NCI-H1436 (cell line): ENCODE measurements around the gene KCNE2.

Source experiments
- DNase-seq: peaks from one replicate; lab custom pipeline; 2025; lab: John Stamatoyannopoulos, UW

The KCNE2 gene, protein sequence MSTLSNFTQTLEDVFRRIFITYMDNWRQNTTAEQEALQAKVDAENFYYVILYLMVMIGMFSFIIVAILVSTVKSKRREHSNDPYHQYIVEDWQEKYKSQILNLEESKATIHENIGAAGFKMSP

DNA sequence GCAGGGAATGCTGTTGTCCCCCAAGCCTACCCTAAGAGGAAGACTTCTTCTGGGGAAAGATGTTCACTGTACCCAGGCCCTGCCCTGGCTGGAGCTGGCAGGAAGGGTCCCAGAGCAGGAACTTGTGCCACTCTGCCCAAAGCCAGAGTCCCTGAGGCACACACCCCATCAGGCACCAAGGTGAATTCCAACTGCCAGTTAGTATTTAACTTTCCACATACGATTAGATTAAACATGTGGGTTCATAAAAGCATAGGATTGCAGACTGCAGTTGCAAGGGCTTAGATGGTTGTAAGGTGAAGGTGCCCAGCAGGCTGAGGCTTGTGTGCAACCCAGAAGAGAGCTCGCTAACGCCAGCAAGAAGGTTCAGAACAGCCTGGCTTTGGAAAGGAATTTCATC is at the start of gene KCNE2:
Gene KCNE2 (plus strand): TSS at position 274 of the 400 bp plus-strand sequence. CDS start 6,473 bp downstream, outside the sequence.
- DNase-seq = no peak

- DNase-seq = no peak
Measured at GRCh38 chr21:34319585-34319984, 44.2 kb upstream of the KCNE2 start.

- DNase-seq = no peak
Measured at GRCh38 chr21:34320011-34320410, 43.8 kb upstream of the KCNE2 start.

DNA sequence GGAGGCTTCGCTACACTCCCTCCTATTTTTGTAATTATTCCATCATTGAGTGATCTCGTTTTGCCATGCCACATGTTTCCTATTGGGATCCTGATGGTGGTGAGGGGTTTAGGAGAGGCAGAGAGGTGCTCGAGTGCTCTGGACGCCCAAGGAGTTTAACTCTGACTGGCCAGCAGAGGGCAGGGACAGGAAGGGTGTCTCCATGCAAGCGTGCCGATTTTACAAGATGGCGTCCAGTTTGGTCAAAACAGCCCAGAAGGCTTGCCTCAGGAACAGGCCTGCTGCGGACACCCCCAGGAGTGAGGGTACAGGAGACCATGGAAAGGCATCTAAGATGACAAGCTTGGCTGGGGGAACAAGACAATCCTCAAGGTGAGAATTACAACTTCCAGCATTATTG is 33.8 kb upstream of the KCNE2 start:
- DNase-seq = no peak

DNA sequence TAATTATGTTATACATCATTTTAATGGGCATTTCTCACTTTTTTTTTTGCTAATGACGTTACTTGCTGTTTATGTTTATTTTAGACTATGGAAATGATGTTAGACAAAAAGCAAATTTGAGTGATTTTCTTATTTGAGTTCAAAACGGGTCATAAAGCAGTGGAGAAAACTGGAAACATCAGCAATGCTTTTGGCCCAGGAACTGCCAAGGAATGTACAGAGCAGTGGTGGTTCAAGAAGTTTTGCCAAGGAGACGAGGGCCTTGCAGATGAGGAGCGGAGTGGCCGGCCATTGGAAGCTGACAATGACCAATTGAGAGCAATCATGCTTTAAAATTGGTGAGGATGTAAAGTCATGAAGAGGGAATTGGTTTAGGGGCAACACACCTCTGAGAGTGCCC is 32.1 kb upstream of the KCNE2 start:
- DNase-seq = no peak

- DNase-seq = no peak
Measured at GRCh38 chr21:34332347-34332746, 31.5 kb upstream of the KCNE2 start.

- DNase-seq = no peak
Measured at GRCh38 chr21:34333121-34333739, 30.6 kb upstream of the KCNE2 start.

DNA sequence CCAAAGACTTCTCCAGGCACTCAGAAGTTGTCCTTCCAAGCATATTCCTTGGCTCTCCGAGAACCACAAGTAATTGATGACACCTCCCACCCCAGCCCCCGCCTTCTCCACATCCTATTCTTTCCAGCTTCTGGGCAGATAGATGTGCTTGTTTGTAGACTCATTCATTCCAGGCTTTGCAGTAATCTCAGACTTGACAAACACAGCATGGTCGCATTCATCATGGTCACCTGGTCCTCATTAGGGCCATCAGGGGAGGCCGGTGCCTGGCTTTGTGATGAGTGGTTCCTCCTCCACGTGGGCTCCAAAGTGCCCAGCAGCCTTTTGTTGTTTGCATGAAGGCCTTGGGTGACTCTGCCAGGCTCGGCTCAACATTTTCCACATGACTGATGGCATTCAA is 28.5 kb upstream of the KCNE2 start:
- no peak for DNase-seq

- no peak for DNase-seq
Measured at GRCh38 chr21:34336245-34336644, 27.6 kb upstream of the KCNE2 start.

- no peak for DNase-seq
Measured at GRCh38 chr21:34336756-34337391, 26.9 kb upstream of the KCNE2 start.

- no peak for DNase-seq
Measured at GRCh38 chr21:34337741-34338140, 26.1 kb upstream of the KCNE2 start.

- DNase-seq = no peak
Measured at GRCh38 chr21:34338226-34338625, 25.6 kb upstream of the KCNE2 start.

- no peak for DNase-seq
Measured at GRCh38 chr21:34340061-34340460, 23.7 kb upstream of the KCNE2 start.

- DNase-seq = no peak
Measured at GRCh38 chr21:34342476-34342875, 21.3 kb upstream of the KCNE2 start.

DNA sequence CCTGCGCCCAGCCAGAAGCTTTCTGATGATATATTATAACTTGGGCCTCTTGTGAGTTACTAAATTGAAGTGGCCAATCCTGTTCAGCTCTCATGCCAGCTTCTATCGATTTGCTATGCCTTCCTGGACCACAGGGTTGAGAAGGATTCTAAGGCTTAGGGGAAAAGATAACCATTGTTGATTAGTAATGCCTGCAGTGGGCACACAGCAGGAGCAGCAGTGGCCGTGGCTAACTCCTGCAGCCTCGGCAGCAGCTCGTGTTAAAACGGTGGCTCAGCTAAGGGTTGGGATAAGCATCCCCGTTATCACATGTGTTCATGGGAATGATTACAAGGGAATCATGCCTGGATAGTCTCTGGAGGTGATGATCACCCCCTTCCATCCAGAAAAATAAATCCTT is 20.5 kb upstream of the KCNE2 start:
- DNase-seq = no peak

DNA sequence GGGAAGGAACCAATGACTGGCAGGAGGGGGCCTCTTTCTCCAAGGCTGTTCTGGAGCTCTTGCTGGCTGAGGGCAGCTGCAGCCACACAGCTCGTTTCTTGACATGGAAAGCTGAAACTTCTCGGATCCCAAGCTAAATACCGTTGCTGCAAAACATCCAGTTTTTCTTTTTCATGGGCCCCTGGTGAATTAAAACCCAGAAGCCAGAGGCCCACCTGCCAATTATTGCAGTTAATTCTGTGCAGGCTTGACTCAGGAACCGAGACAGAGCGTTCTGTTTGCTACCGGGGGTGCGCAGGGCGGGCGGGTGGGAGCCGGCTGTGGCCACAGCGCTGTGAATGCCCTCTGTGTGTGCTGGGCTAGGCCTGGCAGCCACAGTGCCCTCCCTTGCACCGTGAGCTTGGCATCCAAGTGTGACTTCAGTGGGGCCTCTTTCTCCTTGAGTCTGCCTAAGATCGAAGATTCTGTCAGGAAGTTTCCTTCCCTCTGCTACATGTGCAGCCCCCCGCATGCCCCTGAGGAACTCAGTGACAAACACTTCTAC is 19.9 kb upstream of the KCNE2 start:
- DNase-seq = no peak

DNA sequence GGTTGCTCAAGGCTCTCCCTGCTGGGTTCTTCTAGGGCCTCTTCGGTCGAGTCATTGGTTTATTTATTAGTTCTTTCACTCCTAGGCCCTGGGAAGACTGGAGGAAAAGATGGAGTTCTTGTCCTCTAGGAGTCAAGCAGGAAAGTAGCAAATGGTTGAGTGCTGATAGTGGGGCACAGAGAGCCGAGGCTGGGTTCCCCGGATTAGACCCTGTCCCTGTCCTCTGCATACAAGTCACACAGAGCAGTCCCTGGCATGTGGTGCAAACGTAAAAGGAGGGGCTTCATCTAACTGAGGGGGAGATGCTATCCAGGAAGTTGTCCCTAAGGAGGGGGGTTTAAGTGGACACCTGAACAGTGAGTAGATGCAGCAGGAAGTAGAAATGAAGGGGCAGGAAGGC is 19.2 kb upstream of the KCNE2 start:
- no peak for DNase-seq

- no peak for DNase-seq
Measured at GRCh38 chr21:34345091-34345871, 18.5 kb upstream of the KCNE2 start.

- no peak for DNase-seq
Measured at GRCh38 chr21:34345892-34346291, 17.9 kb upstream of the KCNE2 start.

- DNase-seq = no peak
Measured at GRCh38 chr21:34348890-34349519, 14.8 kb upstream of the KCNE2 start.

GRCh38 chr21:34351786-34352241 is 12.0 kb upstream of the KCNE2 start:
- DNase-seq = peak; percentile 54

DNA sequence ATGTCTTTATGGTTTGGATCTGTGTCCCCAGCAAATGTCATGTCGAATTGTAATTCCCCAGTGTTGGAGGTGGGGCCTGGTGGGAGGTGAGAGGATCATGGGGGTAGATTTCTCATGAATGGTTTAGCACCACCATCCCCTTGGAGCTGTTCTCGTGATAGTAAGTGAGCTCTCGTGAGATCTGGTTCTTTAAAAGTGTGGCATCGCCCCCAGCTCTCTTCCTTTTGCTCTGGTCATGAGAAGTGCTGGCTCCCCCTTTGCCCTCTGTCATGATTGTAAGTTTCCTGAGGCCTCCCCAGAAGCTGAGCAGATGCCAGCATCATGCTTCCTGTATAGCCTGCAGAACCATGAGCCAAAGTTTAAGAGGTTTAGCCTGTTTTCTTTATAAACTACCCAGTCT is 11.2 kb upstream of the KCNE2 start:
- DNase-seq = no peak
